ENCODE results near the gene FOSL2.
A peak's percentile ranks its signal among the peaks of the same experiment; 100 is the strongest.

FOSL2 gene

GRCh38 chr2:28448793-28449100, 56.1 kb downstream of the FOSL2 start:
- Mint-ChIP-seq H3K27me3 (no peaks in the 10 kb centered on the region), H3K4me3 (no peak overlapping the region), H3K27ac (no peak overlapping the region), H3K4me1 (peaks cover 26% of the 10 kb centered on the region), H3K9me3 (no peaks in the 10 kb centered on the region), H3K36me3 (no peaks in the 10 kb centered on the region)
- no peak for ATAC-seq

DNA sequence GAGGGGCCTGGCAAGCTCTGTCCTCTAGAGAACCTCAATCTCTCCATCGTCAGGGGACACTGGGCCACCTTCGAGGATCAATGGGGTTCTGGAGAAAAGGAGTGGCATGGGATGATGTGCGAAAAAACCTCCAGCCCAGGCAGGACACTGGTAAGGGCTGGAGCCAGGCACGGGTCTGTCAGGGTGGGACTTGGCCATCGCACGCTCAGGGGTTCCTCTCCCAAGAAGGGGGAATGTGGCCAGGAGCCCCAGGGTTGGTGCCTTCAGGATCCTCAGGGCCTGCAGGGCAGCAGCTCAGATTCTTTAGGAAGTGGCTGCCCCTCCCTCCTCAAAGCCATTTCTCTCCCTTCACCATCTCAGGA, 56.4 kb downstream of the FOSL2 start:
- Mint-ChIP-seq H3K9me3 (no peaks in the 10 kb centered on the region), H3K36me3 (no peaks in the 10 kb centered on the region), H3K4me1 (peaks cover 26% of the 10 kb centered on the region), H3K27ac (peak overlapping the region; percentile 54), H3K4me3 (no peak overlapping the region), H3K27me3 (no peaks in the 10 kb centered on the region)
- no peak for ATAC-seq

- Mint-ChIP-seq H3K4me1 (peaks cover 26% of the 10 kb centered on the region), H3K9me3 (no peaks in the 10 kb centered on the region), H3K27me3 (no peaks in the 10 kb centered on the region), H3K4me3 (no peak overlapping the region), H3K36me3 (no peaks in the 10 kb centered on the region), H3K27ac (peak overlapping the region; percentile 54)
- peak; percentile 74 for ATAC-seq
Observed at GRCh38 chr2:28449488-28450395, 57.1 kb downstream of the FOSL2 start.

- Mint-ChIP-seq H3K27ac (no peak overlapping the region), H3K4me3 (no peak overlapping the region), H3K4me1 (peaks cover 26% of the 10 kb centered on the region), H3K9me3 (no peaks in the 10 kb centered on the region), H3K27me3 (no peaks in the 10 kb centered on the region), H3K36me3 (no peaks in the 10 kb centered on the region)
- ATAC-seq: no peak
Observed at GRCh38 chr2:28450901-28451565, 58.4 kb downstream of the FOSL2 start.

- no peak overlapping the region for H3K4me3 Mint-ChIP-seq
- H3K27ac Mint-ChIP-seq: no peak overlapping the region
- ATAC-seq: no peak
Observed at GRCh38 chr2:28451793-28452533, 59.3 kb downstream of the FOSL2 start.

GRCh38 chr2:28452534-28453081, 60.0 kb downstream of the FOSL2 start:
- no peak overlapping the region for H3K4me3 Mint-ChIP-seq
- H3K27ac Mint-ChIP-seq: no peak overlapping the region
- H3K36me3 Mint-ChIP-seq: no peaks in the 10 kb centered on the region
- ATAC-seq: peak; percentile 65
- H3K27me3 Mint-ChIP-seq: peaks cover 8% of the 10 kb centered on the region
- H3K4me1 Mint-ChIP-seq: peaks cover 26% of the 10 kb centered on the region
- H3K9me3 Mint-ChIP-seq: no peaks in the 10 kb centered on the region

More at GRCh38 chr2:28451793-28452533, 59.3 kb downstream of the FOSL2 start:
- Mint-ChIP-seq H3K9me3 (no peaks in the 10 kb centered on the region), H3K4me1 (peaks cover 26% of the 10 kb centered on the region), H3K27me3 (peaks cover 2% of the 10 kb centered on the region), H3K36me3 (no peaks in the 10 kb centered on the region)

GRCh38 chr2:28453396-28453795, 60.7 kb downstream of the FOSL2 start:
- Mint-ChIP-seq H3K27ac (no peak overlapping the region), H3K27me3 (peaks cover 10% of the 10 kb centered on the region), H3K4me3 (no peak overlapping the region), H3K36me3 (no peaks in the 10 kb centered on the region), H3K9me3 (no peaks in the 10 kb centered on the region), H3K4me1 (peaks cover 20% of the 10 kb centered on the region)
- ATAC-seq: no peak

DNA sequence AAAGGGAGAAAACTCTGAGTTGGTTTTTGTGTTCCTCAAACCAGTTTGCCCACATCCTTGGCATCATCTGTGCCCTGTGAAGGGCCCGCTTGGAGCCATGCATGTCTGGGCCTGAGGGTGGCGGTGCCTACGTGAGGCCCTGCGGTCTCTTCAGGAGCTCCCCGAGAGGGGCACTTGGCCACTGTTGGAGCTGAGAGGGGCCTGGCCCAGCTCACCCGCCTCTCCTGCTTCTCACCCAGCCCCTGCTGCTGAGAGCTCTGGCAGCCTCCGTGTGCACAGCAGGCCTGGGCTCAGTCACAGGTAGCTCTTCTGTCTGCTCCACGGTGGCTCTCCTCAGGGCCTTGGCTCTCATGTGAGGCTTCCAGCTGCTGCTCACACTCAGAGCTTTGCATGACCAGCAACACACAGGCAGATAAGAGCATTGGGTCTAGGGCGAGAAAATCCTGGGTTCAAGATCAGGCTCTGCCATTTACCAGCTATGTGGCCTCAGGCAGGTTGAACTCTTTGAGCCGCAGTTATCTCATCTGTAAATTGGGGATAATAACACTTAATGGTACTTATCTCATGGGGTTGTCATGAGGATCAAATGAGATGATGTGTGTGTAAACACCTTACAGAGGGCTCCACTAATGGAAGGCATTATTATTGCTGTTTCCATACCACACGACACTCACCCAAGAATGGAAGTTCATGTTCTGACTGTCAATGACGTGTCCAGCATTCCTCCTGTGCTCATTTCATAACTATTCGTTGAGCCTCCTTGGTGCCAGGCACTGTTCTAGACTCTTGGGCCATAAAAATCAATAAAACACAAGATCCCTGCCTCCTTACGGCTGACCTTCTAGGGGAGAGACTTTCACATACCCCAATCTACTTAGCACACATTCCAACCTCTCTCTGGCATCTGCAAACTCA, 61.6 kb downstream of the FOSL2 start:
- peaks cover 14% of the 10 kb centered on the region for H3K4me1 Mint-ChIP-seq
- no peaks in the 10 kb centered on the region for H3K36me3 Mint-ChIP-seq
- no peak overlapping the region for H3K4me3 Mint-ChIP-seq
- H3K27me3 Mint-ChIP-seq: peaks cover 10% of the 10 kb centered on the region
- no peak for ATAC-seq
- H3K27ac Mint-ChIP-seq: no peak overlapping the region
- H3K9me3 Mint-ChIP-seq: no peaks in the 10 kb centered on the region

DNA sequence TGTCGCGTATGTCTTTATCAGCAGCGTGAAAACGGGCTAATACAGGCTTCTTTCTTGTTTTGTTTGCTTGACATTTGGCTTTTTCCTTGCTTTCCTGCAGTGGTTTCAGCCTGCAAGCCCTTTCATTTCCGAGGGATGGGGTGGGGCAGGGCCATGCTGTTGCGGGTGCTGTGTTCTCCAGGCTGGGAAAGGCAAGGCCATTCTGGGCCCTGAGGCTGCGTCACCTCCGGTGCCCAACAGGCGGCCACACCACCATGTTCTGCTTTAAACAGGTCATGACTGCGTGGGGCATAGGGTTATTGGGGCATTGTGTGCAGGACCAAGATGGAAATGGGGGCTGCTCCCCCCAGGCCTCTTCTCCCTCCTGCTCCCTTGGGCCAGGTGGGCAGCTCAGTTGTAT, 64.6 kb downstream of the FOSL2 start:
- Mint-ChIP-seq H3K36me3 (no peaks in the 10 kb centered on the region), H3K4me1 (no peaks in the 10 kb centered on the region), H3K27me3 (peaks cover 16% of the 10 kb centered on the region), H3K4me3 (no peak overlapping the region), H3K9me3 (peaks cover 2% of the 10 kb centered on the region), H3K27ac (no peak overlapping the region)
- ATAC-seq: no peak

DNA sequence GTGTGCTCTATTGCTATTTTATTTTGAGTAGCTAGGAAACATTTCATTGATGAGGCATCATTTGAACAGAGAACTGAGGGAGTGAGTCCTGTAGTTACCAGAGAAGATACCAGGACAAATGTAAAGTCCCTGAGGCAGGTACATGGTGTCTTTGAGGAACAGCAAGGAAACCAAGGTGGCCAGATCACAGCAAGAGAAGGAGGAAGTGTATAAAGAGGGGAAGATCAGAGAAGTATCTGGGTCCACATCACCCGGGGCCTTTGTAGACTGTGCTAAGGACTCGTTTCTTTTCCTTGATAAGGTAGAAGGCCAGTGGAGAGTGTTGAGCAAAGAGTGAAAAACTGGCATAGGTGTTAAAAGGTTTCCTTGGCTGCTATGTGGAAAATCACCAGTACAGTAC, 68.4 kb downstream of the FOSL2 start:
- Mint-ChIP-seq H3K4me3 (no peak overlapping the region), H3K27me3 (peaks cover 37% of the 10 kb centered on the region), H3K9me3 (peaks cover 13% of the 10 kb centered on the region), H3K27ac (no peak overlapping the region), H3K36me3 (no peaks in the 10 kb centered on the region), H3K4me1 (no peaks in the 10 kb centered on the region)
- no peak for ATAC-seq

DNA sequence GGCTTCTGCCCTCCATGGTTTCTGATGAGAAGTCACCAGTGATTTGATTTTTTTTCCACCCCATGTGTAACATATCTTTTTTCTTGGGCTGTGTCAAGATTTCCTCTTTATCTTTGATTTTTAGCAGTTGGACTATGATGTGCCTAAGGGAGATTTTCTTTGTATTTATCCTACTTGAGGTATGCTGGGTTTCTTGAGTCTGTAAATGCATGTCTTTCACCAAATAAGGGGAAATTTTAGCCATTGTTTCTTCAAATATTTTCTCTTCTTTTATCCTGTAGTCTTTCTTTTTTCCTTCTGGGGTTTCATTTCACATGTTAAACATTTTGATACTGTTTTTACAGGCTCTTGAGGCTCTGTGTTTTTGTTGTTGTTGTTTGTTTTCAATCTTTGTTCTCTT, 69.5 kb downstream of the FOSL2 start:
- Mint-ChIP-seq H3K27me3 (peaks cover 38% of the 10 kb centered on the region), H3K27ac (no peak overlapping the region), H3K4me3 (no peak overlapping the region), H3K4me1 (no peaks in the 10 kb centered on the region), H3K9me3 (peaks cover 13% of the 10 kb centered on the region), H3K36me3 (no peaks in the 10 kb centered on the region)
- no peak for ATAC-seq

DNA sequence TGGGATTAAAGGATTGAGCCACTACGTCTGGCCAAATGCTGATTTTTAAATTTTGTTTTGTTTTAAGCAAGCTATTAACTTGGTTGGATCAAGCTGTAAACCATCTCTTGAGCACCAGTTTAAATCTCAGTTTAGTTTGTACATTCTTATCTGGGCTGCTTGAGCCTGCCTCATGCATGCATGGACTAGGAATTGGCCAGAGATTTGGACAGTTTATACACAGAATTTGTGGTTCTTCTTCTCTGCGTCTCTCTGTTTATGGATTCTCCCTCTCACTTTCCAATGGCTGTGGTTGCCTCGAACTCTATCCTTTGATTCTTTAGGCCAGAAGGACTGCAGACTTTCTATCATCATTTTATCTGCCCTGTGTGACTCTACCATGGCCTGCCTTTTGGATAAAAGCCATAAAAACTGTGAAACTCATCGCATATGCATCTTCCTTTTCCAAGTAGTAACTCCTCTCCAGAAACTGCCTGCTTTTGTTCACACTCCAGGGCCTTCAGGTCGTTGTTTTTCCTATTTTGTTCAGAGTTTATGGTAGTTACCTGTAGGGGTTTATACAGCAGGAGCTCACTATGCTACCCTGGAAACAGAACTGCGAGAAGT, 70.7 kb downstream of the FOSL2 start:
- no peaks in the 10 kb centered on the region for H3K4me1 Mint-ChIP-seq
- H3K4me3 Mint-ChIP-seq: no peak overlapping the region
- no peak overlapping the region for H3K27ac Mint-ChIP-seq
- no peaks in the 10 kb centered on the region for H3K36me3 Mint-ChIP-seq
- peaks cover 38% of the 10 kb centered on the region for H3K27me3 Mint-ChIP-seq
- peaks cover 13% of the 10 kb centered on the region for H3K9me3 Mint-ChIP-seq
- no peak for ATAC-seq

DNA sequence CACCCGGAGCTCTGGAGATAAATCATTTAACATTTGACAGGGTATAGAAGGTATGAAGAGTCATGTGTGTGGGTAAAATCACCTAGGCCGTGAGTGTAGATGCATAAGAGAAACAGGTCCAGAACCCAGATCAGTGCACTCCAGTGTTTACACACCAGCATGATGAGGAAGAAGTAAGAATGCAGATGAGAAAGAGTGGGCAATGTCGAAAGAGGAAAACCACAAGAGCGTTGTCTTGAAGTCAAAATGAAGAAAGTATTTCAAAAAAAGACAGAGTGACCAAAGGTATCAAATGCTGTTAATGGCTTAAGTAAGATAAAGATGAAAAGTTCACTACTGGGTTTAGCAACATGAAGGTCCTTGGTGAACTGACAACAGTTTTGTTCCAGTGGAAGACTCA, 71.2 kb downstream of the FOSL2 start:
- no peak overlapping the region for H3K4me3 Mint-ChIP-seq
- peaks cover 13% of the 10 kb centered on the region for H3K9me3 Mint-ChIP-seq
- no peaks in the 10 kb centered on the region for H3K4me1 Mint-ChIP-seq
- peaks cover 38% of the 10 kb centered on the region for H3K27me3 Mint-ChIP-seq
- H3K27ac Mint-ChIP-seq: no peak overlapping the region
- no peaks in the 10 kb centered on the region for H3K36me3 Mint-ChIP-seq
- no peak for ATAC-seq

- Mint-ChIP-seq H3K27ac (no peak overlapping the region), H3K27me3 (peaks cover 38% of the 10 kb centered on the region), H3K4me1 (peaks cover 9% of the 10 kb centered on the region), H3K9me3 (peaks cover 13% of the 10 kb centered on the region), H3K36me3 (no peaks in the 10 kb centered on the region), H3K4me3 (no peak overlapping the region)
- ATAC-seq: no peak
Observed at GRCh38 chr2:28465148-28465885, 72.7 kb downstream of the FOSL2 start.

All from stimulated activated memory B cell treated with anti-CD40 and anti-IgM and Interleukin-4, amounts not matched to agents 10 μg/mL and 1 μg/mL and 100 μg/mL, for 72 hours (primary cell).